Measurements from ENCODE around the gene PRKAR2A.
"Not testable (repeated sequence)": the region's sequence is repeated elsewhere in the genome, so short reads cannot be mapped to it uniquely, and the experiment has no call there.

Gene PRKAR2A

DNA sequence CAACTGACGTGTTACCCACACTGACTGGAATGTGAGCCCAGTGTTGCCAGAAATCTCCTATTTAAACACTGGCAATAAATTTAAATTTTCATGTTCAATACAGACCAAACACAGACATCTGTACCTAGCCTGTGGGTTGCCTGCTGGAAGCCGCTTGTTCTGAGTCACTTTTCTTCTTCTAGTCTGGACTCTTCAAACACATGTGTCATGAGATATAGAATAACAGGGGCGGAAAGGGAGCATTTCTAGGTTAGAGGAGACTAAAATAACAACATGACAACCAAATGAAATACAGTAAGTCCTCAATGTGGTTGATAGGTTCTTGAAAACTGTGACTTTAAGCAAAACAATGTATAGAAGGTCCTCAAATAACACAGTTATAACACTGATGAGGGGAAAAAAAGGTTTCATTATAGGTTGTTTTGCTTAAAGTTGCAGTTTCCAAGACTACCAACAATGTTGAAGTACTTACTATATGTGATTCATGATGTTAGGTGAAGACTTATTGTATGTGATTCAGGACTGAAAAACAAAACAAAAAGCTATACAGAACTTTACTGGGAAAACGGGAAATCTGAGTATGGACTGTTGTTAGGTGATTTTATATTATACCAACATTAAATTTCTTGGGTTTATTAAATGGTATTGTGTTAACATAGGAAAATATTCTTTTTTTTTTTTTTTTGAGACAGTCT lies 63.1 kb downstream of the PRKAR2A start:
- DNase-seq (ENCODE audit: extremely low spot score, insufficient read length, low read depth) (no peak), FAIRE-seq (no peak)

GRCh38 chr3:48783304-48783703 lies 64.4 kb downstream of the PRKAR2A start:
- FAIRE-seq (no peak), DNase-seq (ENCODE audit: extremely low spot score, insufficient read length, low read depth) (no peak)

GRCh38 chr3:48782046-48782445 lies 65.6 kb downstream of the PRKAR2A start:
- no peak for FAIRE-seq
- DNase-seq (ENCODE audit: extremely low spot score, insufficient read length, low read depth): no peak

GRCh38 chr3:48778565-48778964 lies 69.1 kb downstream of the PRKAR2A start:
- DNase-seq (ENCODE audit: extremely low spot score, insufficient read length, low read depth); FAIRE-seq: not testable (repeated sequence)

DNA sequence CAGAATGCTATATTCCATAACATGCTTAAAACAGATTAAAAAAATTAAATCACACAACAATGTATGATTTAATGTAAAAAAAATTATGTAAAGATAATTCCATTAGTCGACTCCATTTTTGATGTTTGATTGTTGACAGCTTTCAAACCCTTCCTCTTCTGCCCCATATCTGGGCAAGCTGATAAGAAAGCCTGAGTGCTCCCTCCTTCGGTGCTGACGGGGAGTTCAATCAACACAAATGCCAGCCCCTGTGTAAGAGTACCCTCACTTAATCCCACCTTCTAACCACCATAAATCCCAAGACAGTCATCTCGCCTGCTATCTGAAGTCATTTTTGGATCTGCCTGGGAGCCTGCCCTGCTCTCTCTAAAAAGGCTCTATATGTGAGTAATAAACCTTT lies 70.8 kb downstream of the PRKAR2A start:
- FAIRE-seq (no peak), DNase-seq (ENCODE audit: extremely low spot score, insufficient read length, low read depth) (no peak)

DNA sequence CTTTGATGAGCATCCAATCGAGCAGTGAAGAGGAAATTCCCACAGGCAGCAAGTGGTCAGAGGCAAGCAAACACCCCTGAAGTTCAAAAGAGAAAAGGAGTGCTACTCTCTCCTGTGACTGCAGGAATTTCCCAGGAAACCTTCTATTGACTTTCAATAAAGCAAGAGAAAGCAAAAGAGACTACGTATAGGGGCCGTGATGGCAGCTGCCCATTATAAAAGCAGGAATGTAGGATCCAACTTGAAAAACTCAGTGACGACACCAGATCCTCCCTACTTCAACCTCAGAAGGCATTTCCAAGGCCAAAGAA lies 77.5 kb downstream of the PRKAR2A start:
- FAIRE-seq (no peak), DNase-seq (ENCODE audit: extremely low spot score, insufficient read length, low read depth) (no peak)

- no peak for DNase-seq (ENCODE audit: extremely low spot score, insufficient read length, low read depth)
- FAIRE-seq: no peak
Measured at GRCh38 chr3:48765376-48765775, 82.3 kb downstream of the PRKAR2A start.

- FAIRE-seq (no peak), DNase-seq (ENCODE audit: extremely low spot score, insufficient read length, low read depth) (no peak)
Measured at GRCh38 chr3:48762816-48763215, 84.9 kb downstream of the PRKAR2A start.

- not testable (repeated sequence) for DNase-seq (ENCODE audit: extremely low spot score, insufficient read length, low read depth); FAIRE-seq
Measured at GRCh38 chr3:48759991-48760540, 87.6 kb downstream of the PRKAR2A start.

DNA sequence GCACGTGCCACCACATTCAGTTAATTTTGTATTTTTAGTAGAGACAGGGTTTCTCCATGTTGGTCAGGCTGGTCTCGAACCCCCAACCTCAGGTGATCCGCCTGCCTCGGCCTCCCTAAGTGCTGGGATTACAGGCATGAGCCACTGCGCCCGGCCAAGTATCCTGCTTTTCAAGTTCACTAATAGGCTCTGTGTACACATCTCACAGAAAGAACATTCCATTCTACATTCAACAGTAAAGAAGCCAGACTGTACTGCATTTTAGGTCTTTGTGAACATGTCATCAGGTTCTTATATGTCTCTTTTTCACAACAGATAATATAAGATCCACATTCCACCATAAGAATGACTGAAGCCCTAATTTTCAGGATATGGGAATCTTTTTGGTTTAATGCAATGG lies 88.1 kb downstream of the PRKAR2A start:
- FAIRE-seq; DNase-seq (ENCODE audit: extremely low spot score, insufficient read length, low read depth): not testable (repeated sequence)

DNA sequence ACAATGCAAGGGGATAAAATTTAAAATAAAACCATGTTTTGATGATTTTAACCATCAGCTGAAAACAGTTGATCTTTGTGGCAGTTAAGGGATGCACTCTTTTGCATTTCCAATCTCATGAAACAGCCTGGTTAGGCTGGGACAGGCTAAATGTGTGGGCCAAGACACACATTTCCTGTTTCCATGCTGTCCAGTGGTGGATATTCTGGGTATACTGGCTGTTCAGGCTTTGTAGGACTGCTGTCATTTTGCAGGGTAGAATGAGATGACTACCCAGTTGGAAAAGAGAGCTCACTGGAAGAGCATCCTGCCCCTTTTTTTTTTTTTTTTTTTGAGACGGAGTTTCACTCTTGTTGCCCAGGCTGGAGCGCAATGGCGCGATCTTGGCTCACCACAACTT lies 88.6 kb downstream of the PRKAR2A start:
- DNase-seq (ENCODE audit: extremely low spot score, insufficient read length, low read depth) (no peak), FAIRE-seq (no peak)

GRCh38 chr3:48756640-48757039 lies 91.0 kb downstream of the PRKAR2A start:
- FAIRE-seq (no peak), DNase-seq (ENCODE audit: extremely low spot score, insufficient read length, low read depth) (no peak)

DNA sequence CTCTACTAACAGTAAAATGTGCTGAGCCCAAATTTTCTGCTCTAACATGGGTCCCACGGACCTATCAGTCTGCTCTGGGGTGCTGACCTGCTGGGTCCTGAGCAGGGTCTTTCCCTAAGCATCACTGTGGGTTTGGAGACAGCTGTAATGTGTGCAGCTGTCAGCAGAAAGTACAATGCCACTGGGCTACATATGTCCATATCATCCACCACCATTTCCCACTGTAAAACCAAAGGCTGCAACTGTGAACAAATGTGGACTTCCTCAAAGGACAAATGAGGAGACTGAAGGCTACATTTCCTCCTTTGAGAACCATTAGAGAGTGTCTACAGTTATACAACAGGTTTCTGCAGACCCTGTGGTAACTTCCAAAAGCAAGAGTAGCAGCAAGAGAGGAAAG lies 96.8 kb downstream of the PRKAR2A start:
- FAIRE-seq (no peak), DNase-seq (ENCODE audit: extremely low spot score, insufficient read length, low read depth) (no peak)

- DNase-seq (ENCODE audit: extremely low spot score, insufficient read length, low read depth): no peak
- FAIRE-seq: no peak
Measured at GRCh38 chr3:48748754-48749153, 98.9 kb downstream of the PRKAR2A start.

GRCh38 chr3:48747706-48748105 lies 100.0 kb downstream of the PRKAR2A start:
- no peak for DNase-seq (ENCODE audit: extremely low spot score, insufficient read length, low read depth)
- FAIRE-seq: no peak

- DNase-seq (ENCODE audit: extremely low spot score, insufficient read length, low read depth): no peak
- FAIRE-seq: no peak
Measured at GRCh38 chr3:48747015-48747615, 100.6 kb downstream of the PRKAR2A start.

GRCh38 chr3:48743773-48744172 lies 103.9 kb downstream of the PRKAR2A start:
- no peak for DNase-seq (ENCODE audit: extremely low spot score, insufficient read length, low read depth)
- FAIRE-seq: no peak

DNA sequence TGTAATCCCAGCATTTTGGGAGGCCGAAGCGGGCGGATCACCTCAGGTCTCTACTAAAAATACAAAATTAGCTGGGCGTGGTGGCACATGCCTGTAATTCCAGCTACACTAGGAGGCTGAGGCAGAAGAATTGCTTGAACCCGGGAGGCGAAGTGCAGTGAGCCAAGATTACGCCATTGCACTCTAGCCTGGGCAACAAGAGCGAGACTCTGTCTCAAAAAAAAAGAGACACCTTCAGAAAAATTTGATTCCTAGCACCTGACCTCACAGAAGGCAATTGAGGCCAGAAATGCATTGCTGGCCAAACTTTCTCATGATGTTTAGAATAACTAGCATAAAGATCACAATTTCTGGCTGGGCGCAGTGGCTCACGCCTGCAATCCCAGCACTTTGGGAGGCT lies 106.4 kb downstream of the PRKAR2A start:
- FAIRE-seq; DNase-seq (ENCODE audit: extremely low spot score, insufficient read length, low read depth): not testable (repeated sequence)

GRCh38 chr3:48739955-48740823 lies 107.5 kb downstream of the PRKAR2A start:
- FAIRE-seq: peak; percentile 84
- peak; percentile 79 for DNase-seq (ENCODE audit: extremely low spot score, insufficient read length, low read depth)

- FAIRE-seq (no peak), DNase-seq (ENCODE audit: extremely low spot score, insufficient read length, low read depth) (no peak)
Measured at GRCh38 chr3:48739617-48739954, 108.1 kb downstream of the PRKAR2A start.

Measured in GM18507 (cell line).